ENCODE measurements around the gene ANXA8L1. TPM values are rescaled to one million over a fixed set of nuclear protein-coding genes. Genes with fewer than 3 reads are reported as not detected.
"Not testable (repeated sequence)": the region's sequence is repeated elsewhere in the genome, so short reads cannot be mapped to it uniquely, and the experiment has no call there.

The ANXA8L1 gene
- polyA plus RNA-seq, 1 of the 3 experiments (the other 2 are of a cell fraction), result 0.16 TPM

DNA sequence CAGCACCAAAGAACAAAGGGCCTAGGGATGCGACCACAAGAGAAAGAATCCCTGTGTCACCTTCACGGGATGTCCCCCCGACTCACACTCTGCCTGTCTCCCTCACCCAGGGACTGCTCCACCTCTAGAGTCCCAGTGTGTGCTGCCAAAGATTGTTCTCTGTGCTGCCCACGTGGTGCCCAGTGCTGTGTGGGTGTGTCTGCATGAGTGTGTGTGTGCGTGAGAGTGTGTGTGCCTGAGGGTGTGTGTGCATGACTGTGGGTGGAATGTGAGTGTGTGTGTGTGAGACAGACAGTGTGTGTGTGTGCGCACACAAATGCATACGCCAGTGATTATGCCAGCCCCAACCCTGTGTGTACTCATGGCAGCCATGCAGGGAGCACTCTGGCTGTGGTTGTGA, 10.3 kb downstream of the ANXA8L1 start:
- H2AFZ ChIP-seq (ENCODE audit: low read depth); H3K27me3 ChIP-seq (ENCODE audit: insufficient read depth); H3K79me2 ChIP-seq (ENCODE audit: insufficient read depth); H3F3A ChIP-seq (replicated peaks; ENCODE audit: insufficient read depth); H3K36me3 ChIP-seq (replicated peaks in 1 of 2; ENCODE audit: control insufficient read depth in 1 of 2, insufficient read depth in 2 of 2, low read length in 1 of 2); CTCF ChIA-PET; H3K9me3 ChIP-seq; POLR2A ChIA-PET; H3K9me2 ChIP-seq; DNase-seq; H3K4me2 ChIP-seq; H3K4me1 ChIP-seq (ENCODE audit: control insufficient read depth in 1 of 2, insufficient read depth in 2 of 2, low read depth in 1 of 2, low read length in 1 of 2); H3K4me3 ChIP-seq (ENCODE audit: low read depth in 2 of 2, low read length in 1 of 2); H3K27ac ChIP-seq (ENCODE audit: low read depth in 2 of 2, low read length in 1 of 2); H4K20me1 ChIP-seq (ENCODE audit: insufficient read depth); H3K9ac ChIP-seq: not testable (repeated sequence)
- WGBS (ENCODE audit: low lambda C conversion rate), result no CpG with 5 or more reads among the region's 7 CpGs

DNA sequence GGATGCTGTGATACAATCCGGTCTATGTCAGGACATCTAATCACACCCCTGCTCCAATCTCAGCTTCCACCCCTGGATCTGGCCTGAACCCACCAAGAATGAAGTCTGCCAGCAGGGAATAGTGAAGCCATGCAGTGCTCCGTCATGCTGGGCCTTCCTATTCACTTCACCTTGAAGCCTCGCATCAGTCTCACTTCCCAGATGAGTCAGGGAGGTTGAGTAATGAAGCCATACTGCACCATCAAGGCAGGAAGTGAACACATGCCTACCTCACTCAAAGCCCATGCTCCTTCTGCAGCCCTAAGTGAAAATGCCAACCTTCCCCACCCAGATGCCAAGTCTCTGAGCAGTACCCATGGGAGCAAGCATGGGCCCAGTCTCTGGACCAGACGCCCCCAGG, 11.1 kb downstream of the ANXA8L1 start:
- H3K4me3 ChIP-seq (ENCODE audit: low read depth in 2 of 2, low read length in 1 of 2); H2AFZ ChIP-seq (ENCODE audit: low read depth); H3K79me2 ChIP-seq (ENCODE audit: insufficient read depth); H3K27ac ChIP-seq (ENCODE audit: low read depth in 2 of 2, low read length in 1 of 2); H3K9me2 ChIP-seq; H3K9ac ChIP-seq; CTCF ChIA-PET; H3K9me3 ChIP-seq; POLR2A ChIA-PET; DNase-seq; H4K20me1 ChIP-seq (ENCODE audit: insufficient read depth); H3K4me2 ChIP-seq; H3K4me1 ChIP-seq (ENCODE audit: control insufficient read depth in 1 of 2, insufficient read depth in 2 of 2, low read depth in 1 of 2, low read length in 1 of 2); H3F3A ChIP-seq (replicated peaks; ENCODE audit: insufficient read depth); H3K27me3 ChIP-seq (ENCODE audit: insufficient read depth); H3K36me3 ChIP-seq (replicated peaks in 1 of 2; ENCODE audit: control insufficient read depth in 1 of 2, insufficient read depth in 2 of 2, low read length in 1 of 2): not testable (repeated sequence)
- no CpG with 5 or more reads among the region's 4 CpGs for WGBS (ENCODE audit: low lambda C conversion rate)

DNA sequence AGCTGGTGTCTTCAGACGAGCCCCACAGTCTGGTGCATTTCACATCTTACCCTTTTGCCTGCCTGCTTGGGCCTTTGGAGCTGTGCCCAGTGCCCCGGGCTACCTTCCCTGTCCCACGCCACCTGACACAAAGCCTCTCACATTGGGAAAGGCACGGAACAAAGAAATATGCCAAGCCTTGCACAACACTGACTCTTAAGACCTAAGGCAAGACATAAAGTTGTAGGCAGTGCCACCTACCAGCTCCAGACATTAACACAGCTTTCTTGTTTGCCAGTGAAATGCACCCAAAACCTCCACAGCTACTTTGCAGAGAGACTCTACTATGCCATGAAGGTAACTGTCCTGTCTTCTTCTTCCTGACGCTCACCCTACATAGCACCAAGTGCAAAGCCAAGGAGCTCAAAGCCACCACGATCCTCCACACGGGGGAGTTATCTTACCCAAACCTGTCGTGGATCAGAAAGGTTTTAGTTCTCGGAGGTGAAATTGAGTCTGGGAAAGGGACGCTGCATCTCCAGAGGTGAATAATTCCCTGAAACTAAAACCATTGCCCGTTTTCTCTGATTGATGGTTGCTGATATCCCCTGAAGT, 11.8 kb downstream of the ANXA8L1 start:
- WGBS (ENCODE audit: low lambda C conversion rate), result no CpG with 5 or more reads among the region's 11 CpGs
- H3K9ac ChIP-seq; H3K27ac ChIP-seq (ENCODE audit: low read depth in 2 of 2, low read length in 1 of 2); H3K36me3 ChIP-seq (replicated peaks in 1 of 2; ENCODE audit: control insufficient read depth in 1 of 2, insufficient read depth in 2 of 2, low read length in 1 of 2); H3K4me1 ChIP-seq (ENCODE audit: control insufficient read depth in 1 of 2, insufficient read depth in 2 of 2, low read depth in 1 of 2, low read length in 1 of 2); H3K9me2 ChIP-seq; H3F3A ChIP-seq (replicated peaks; ENCODE audit: insufficient read depth); CTCF ChIA-PET; H3K79me2 ChIP-seq (ENCODE audit: insufficient read depth); H3K4me2 ChIP-seq; DNase-seq; H2AFZ ChIP-seq (ENCODE audit: low read depth); H3K27me3 ChIP-seq (ENCODE audit: insufficient read depth); H4K20me1 ChIP-seq (ENCODE audit: insufficient read depth); H3K4me3 ChIP-seq (ENCODE audit: low read depth in 2 of 2, low read length in 1 of 2); H3K9me3 ChIP-seq; POLR2A ChIA-PET: not testable (repeated sequence)

DNA sequence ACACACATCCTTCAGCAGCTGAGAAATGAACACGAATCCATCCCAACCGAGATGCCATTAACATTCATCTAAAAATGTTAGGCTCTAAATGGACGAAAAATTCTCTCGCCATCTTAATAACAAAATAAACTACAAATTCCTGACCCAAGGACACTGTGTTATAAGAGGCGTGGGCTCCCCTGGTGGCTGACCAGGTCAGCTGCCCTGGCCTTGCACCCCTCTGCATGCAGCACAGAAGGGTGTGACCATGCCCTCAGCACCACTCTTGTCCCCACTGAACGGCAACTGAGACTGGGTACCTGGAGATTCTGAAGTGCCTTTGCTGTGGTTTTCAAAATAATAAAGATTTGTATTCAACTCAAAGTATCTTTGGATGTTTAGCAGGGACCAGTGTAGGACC, 15.8 kb downstream of the ANXA8L1 start:
- H3K9me3 ChIP-seq; H3K27ac ChIP-seq (ENCODE audit: low read depth in 2 of 2, low read length in 1 of 2); H3K27me3 ChIP-seq (ENCODE audit: insufficient read depth); H3K9ac ChIP-seq; H3F3A ChIP-seq (replicated peaks; ENCODE audit: insufficient read depth); H2AFZ ChIP-seq (ENCODE audit: low read depth); H4K20me1 ChIP-seq (ENCODE audit: insufficient read depth); POLR2A ChIA-PET; H3K4me3 ChIP-seq (ENCODE audit: low read depth in 2 of 2, low read length in 1 of 2); H3K9me2 ChIP-seq; H3K4me2 ChIP-seq; CTCF ChIA-PET; H3K4me1 ChIP-seq (ENCODE audit: control insufficient read depth in 1 of 2, insufficient read depth in 2 of 2, low read depth in 1 of 2, low read length in 1 of 2); H3K36me3 ChIP-seq (replicated peaks in 1 of 2; ENCODE audit: control insufficient read depth in 1 of 2, insufficient read depth in 2 of 2, low read length in 1 of 2); DNase-seq; H3K79me2 ChIP-seq (ENCODE audit: insufficient read depth): not testable (repeated sequence)
- WGBS (ENCODE audit: low lambda C conversion rate), result 88% methylated on average over 4 of the region's 6 CpGs
